Stimulated activated CD4-positive, alpha-beta T cell treated with anti-CD3 and anti-CD28 coated beads, Interleukin-4, amount 100 ng/mL, for 48 hours (primary cell): ENCODE measurements around the gene GBGT1.

Source experiments
- DNase-seq, 2 donors: peaks; one replicate each; pipeline ENCODE4 v3.0.0-alpha.2; 2020; ENCODE audit warnings: low read depth in 2 of 2

GBGT1 gene

DNA sequence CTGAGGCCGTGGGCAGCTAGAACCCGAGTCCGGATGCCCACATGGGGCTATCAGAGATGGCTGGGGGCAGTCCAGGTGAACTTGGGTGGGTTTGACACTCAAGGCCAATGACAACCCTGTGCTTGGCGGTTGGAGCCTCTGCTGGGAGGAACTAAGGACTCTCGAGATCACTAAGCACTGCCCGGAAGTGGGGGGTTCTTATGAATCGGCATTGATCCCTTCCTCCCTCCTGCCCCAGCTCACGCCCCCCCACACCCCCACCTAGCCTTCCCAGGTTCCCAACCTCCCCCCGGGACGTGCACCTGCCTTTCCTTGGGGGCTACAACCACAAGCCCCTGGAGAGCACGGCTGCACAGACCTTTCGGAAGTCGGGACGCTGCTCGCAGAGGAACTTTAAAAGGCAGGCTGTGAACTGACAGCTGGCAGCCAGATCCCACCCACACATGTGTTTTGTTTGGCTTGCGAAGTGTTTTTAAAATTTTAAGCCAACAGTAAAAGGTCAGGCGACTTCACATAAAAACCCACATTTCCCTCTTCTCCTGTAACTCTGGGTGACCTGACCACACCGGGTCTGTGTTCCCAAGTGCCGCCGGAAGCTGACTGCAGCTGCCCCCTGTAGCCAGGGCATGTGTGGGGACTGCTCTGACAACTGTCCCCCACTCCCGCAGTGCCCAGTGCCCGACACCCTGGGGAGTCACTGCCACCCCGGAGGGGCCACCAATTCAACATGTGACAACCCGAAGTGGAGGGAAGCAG lies 37.6 kb downstream of the GBGT1 start:
- no peak for DNase-seq

DNA sequence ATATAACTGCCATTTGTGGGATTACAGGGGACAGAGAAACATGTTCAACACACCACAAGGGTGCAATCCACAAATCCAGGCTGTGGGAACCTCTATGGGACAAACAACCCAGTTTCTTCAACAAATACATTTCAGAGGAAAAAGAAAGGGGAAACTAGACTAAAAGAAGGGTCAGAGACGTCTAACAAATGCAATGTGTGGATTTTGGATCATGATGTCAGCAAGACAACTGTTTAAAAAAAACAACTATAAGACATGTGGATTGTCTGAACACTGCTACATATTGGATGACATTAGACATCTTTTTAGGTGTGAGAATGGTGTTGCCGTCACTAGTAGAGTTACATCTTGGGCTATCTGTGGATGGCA lies 38.8 kb downstream of the GBGT1 start:
- DNase-seq, result no peak

DNA sequence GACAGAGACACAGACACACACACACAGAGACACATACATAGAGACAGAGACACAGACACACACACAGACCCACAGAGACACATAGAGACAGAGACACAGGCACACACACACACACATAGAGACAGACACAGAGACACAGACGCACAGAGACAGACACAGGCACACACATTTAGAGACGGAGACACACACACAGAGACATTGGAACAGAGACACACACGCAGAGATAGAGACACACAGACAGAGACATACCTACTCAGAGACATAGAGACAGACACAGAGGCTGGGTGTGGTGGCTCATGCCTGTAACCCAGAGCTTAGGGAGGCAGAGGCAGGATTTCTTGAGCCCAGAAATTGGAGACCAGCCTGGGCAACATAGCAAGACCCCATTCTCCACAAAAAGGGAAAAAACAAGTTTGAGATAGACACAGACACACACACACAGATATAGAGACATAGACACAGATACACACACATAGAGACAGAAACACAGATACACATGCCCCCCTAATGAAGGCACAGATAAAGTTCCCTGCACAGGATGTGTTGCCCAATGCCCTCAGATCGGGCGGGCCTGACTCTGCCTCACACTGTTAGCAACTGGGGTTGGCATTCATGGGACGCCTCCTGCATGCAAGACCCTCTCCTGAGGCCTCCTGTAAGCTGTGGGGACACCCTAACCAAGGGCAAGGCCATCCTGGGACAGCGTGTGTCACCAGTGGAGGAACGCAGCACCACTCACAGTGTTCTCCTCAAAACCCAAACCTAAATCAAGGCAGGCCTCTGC lies 39.4 kb downstream of the GBGT1 start:
- no peak for DNase-seq

DNA sequence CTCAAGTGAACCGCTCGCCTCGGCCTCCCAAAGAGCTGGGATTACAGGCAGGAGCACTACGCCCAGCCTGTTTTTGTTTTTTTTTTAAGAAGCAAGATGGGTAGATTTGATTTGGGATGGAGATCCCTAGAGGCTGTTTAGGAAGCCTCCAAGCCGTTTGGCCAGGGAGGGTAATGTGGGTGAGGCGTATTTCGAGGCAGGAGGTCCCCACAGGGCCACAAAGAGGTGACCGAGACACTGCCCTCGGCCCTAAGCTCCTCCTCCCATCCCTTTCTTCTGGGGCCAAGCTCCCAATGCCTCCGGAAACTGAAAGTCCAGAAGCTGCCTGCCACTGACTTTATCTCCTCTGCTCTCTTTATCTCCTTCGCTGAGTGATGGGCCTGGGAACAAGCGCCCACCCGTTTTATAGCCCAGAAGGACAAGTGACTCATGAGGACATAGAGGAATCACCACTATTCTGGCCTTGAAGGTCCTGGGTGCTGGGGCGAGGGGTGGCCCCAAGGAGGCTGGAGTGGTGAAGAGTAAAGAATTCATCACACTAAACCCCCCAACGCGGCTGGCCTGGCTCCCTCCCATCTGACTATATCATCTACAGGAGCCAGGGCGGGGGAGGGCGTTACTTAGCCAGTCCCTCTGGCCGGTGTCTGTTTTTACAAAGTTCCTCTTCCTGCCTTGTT lies 40.6 kb downstream of the GBGT1 start:
- DNase-seq, result no peak

DNA sequence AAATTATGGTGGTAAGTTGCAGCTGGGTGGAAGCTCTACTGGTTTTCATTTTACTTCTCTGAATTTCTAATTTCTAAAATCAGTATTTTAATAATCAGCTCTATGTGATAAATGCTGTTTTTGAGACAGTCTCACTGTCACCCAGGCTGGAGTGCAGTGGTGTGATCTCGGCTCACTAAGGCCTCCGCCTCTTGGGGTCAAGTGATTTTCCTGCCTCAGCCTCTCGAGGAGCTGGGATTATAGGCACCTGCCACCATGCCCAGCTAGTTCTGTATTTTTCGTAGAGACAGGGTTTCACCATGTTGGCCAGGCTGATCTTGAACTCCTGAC lies 41.1 kb downstream of the GBGT1 start:
- no peak for DNase-seq

DNA sequence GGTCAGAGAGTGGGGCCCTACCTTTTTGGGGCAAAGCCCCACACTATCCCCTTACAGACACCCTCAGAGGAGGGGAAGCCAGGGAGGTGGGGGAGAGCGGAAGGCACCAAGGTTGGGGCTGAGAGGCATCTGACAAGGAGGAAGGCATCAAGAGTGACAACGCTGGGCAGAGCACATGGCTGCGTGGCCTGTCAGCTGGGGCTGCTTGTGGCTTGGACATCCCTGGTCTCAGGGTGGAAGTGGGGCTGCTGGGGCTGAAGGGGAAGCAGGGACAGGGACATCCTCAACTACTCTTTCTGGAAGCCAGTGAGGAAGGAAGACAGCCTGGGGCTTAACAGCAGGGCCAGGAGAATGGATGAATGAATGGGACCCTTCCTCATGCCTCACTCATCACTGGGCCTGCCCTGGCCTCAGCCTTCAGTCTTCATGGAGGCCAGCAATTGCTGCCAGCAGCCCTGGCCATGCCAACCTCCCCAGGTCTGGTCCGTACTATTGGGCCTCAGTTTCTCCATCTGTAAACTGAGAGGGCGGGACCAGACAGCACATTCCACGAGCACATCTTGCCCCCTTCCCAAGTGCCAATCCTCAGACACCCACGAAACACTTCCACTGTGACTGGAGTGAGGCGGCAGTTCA lies 41.7 kb downstream of the GBGT1 start:
- no peak for DNase-seq

DNA sequence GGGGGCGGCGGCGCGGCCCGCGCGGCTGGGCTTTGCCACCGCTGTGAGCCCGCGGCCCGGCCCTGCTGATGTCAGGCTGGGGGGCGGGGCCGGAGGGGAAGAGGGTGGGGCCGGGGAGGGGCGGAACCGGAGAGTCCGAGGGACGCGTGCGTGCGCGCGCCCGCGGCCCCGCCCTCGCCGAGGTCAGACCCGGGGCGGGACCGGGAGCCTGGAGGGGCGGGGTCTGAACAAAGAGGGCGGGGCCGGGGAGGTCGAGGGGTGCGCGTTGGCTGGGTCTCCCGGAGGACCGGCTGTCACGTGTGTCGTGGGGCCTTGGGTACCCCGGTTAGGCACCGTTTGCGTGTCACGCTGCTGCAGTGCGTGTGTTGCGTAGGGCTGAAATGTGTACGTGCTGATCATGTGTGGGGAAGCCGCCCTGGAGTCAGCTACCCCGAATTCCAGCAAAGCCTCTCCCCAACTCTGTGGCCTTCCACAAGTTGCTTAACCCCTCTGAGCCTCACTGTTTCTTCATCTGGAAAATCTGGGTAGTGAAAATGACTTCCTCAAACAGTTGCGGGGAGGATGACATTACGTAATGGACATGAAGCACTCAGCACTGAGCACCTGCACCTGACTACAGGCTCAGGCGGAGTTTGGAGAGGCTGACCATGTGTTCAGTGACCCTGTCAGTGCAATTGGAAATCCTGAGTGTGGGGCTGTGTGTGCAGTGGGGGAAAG lies 42.4 kb downstream of the GBGT1 start, which contains the start of gene RALGDS:
Gene RALGDS, minus strand, starts transcription at position 43 of the 717 bp plus-strand sequence. CDS start 86 bp downstream, outside the sequence.
- DNase-seq, result peak; percentile 86 to 87

DNA sequence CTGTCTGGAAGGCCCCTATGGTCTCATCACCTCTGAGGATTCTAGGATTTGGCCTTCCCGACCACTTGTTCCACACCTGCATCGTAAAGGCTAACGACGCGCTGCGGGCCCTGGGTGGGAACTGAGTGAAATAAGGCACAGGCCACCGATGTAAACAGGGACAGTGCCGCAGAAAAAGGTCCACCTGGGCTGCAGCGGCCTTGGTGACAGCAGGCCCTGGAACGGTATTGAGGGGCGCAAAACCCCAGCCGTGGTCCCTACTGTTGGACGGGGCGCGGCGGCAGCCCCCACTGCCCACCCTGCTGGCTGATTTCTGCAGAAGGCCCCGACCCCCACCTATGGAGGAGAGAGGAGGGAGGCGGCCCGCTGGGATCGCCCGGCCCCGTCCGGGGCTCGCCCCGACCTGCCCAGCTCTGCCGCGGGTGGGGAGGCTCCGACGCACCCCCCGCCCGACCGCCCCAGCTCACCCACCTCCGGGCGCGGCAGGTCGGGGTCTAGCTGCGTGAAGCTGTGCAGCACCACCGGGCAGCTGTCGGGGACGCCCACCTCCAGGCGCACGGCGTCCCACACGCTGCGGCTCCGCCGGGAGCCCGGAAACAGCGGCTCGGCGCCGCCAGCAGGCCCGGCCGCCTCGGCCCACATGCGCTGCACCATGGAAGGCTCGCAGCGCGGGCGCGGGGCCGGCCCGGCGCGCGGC lies 43.1 kb downstream of the GBGT1 start:
- DNase-seq, result no peak

DNA sequence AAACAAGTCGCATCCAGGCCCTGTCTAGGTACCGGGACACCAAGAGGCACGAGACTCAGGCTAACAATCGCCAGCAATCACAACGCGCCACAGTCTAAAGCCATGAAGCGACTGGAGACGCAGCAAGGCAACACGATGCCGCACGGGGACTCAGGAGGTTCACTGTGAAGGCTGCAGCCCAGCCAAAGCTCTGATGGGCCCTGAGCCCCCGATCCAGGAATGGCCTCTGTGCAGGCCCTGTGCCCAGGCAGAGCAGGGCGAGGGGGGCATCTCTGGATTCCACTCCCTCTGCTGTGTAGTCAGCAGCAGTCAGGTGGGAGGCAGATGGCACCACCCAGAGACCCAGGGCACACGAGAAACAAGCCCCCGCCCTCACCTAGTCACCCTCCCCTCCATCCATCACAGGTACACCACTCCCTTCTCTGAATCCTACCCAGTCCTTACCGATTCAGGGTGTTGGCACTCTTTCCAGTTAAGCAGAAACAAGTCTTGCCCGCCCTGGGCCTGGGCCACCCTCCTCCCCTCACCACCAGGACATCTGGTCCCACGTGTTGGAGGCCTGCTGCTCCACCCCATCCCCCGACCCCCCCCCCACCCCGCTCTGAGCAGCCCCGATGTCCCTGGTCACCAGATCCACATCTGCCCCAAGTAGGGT lies 43.7 kb downstream of the GBGT1 start:
- no peak for DNase-seq

DNA sequence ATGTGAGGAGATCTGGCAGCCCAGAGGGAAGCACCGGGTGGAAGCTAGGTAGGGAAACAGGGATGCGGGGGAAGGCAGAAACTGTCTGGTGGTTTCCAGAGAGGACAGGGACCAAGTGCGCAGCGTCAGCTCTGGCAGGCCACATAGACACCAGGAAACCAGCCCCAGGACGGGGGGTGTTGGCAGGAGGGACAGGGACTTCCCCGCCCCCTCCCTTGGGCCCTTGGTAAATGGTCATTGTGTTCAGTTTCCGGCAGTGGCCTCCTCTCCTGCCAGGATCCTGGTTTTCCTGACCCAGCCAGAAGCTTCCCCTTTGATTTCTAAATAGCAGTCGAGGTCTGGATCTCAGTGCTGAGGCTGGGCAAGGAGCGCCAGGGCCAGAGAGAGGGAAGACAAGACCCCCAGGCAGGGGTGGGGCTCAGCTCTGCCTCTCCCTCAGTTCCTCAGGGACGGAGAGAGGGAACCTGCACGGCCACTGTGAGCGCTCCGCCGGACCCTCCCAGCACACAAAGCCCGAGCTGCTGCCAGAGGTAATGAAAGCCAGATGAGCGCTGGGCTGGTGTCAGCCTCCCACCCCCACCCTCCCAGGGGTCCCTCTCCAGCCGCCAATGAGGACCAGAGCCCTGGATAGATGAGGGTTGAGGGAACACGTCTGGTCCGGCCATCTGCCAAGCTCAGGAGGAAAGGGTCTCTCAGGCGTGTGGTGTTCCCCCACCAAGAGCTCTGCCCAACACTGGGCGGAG lies 44.4 kb downstream of the GBGT1 start:
- no peak for DNase-seq

DNA sequence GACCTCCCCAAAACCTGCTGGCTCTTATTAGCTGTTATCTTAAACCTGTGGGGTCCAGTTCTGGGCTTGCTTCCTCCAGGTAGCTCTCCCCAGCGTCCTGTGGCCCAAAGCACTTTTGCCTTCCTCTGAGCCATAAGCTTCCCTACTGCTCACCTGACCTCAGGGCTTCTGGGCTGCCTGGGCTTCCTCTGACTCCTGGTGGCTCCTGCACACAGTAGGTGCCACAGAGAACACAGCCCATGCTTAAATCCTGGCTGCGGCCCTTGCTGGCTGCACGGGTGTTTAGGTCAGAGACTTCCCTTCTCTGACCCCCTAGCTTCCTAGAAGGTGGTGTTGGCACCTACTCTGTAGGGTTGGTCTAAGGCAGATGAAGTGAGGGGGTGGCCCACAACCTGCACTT lies 45.1 kb downstream of the GBGT1 start:
- DNase-seq, result no peak

DNA sequence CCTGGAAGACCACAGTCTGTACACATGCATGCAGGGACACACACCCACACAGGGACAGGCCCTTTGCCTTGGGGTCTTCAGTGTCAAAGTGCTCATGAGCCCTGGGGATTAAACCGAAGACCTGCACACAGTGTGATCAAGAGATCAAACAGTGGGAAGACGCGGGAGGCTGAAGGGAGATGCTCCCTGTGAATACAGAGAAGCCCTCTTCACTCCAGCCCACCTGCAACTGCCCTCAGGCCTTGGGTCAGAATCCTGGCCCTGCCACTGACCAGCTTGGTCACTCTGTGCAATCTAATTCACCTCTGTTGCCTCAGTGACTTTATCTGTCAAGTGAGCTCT lies 45.6 kb downstream of the GBGT1 start:
- DNase-seq, result no peak

DNA sequence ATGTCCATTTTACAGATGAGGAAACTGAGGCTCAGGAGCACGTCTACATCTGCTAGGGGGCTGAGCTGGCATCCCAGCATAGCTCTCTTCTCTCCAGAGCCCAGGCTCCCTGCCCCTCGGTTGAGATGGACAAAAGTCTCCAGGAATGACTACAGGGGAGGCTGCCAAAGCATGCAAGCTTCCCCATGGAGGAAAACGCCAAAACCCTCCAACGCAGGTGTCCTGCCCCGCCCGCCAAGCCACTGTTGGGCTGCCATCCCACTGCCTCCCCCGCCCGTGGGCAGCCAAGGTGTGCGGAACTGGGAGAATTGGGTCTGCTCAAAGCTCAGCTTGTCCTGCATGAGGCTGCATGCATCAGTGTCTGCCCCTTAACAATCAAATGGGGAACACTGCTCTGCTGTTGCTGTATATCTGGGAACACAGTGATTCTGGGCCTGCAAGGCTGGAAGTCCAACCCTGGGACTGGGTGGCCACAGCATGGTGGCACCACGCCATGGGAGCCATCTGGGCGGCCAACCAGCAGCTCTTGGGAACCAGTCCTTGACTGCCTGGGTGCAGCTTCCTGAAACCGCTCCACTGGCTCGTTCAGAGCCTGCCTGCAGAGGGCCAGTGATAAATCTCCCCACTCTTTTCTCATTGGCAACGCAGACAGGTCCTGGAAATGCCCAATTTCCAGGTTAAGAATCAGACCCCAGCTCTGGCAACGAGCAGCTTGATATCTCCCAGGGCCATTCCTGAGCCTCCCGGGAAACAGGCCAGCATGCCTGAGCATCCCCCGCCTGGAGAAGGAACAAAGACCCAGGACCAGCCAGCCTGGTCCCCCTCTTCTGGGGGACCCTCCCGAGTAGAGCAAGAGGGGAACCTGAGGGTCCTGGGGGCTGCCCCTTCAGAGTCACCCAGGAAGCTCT lies 46.2 kb downstream of the GBGT1 start:
- DNase-seq, result no peak

DNA sequence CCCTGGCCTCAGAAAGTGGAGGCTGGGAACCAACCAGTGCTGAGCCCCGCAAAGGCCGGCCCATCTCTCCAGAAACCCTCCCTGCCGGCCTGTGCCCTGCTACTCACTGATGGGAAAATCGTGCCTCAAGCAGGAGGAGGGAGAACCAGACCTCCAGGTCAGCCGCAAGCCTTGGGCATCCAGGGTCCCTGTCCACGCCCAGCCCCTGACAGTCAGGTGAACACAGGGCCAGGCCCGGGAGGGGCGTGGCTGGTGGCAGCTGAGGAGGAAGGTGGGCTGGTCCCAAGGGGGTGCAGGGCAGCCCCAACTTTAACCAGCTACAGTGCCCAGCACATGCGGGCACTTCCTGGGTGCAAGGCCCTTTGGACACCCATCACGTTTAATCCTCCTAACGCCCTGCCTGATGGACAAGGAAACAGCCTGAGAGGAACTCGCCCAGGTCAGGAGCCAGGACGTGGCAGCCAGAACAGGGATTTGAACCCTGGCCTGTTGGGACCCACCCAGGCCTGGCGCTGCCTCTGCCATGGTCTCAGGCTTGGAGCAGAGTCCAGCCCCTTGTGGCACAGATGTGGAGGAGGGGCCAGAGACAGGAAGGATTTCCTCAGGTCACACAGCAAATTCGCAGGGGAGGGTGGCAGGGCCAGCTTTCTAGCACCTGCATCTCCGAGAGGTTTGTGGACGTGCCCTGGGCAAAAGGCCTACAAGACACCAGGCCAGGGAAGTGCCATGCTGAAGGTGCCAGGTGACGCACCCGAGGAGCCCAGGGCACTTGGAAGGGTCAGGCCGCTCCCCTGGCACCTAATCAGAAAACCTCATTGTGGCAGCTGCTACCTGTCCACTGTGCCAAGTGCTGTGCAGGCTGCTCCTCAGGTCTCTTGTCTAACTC lies 47.1 kb downstream of the GBGT1 start:
- no peak for DNase-seq

DNA sequence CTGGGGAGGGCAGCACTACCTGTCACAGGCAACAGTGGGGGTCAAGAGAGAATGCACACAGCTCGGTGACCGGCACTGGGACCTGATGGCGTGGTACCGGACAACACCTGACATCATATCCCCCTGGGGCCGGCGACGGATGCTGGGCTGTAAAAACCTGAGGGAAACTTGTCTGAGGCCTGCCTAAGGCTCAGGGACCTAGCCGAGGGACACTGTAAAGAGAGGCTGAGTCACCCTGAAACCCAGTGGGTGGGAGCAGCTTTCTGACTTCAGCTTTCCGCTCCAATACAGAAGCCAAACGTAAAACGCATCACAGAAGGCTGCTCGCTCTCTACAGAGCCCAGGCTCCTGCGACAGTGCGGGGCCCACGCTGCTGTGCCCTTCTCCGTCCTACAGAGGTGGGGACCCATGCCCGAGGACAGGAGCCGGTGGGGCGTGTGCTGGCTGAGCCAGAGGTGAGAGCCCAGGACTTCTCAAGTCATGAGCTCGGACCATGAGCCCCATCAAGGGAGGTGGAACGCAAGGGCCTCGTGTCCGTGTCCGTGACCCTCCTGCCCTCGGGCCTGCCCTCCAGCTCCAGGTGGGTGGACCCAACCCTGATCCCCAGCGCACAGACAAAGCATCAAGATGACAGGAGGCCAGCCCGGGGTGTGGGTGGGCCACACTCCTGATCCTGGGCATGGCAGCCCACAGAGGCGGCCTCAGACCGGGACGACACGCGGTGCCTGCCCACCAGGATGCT lies 47.9 kb downstream of the GBGT1 start:
- peak; percentile 58 to 73 for DNase-seq

DNA sequence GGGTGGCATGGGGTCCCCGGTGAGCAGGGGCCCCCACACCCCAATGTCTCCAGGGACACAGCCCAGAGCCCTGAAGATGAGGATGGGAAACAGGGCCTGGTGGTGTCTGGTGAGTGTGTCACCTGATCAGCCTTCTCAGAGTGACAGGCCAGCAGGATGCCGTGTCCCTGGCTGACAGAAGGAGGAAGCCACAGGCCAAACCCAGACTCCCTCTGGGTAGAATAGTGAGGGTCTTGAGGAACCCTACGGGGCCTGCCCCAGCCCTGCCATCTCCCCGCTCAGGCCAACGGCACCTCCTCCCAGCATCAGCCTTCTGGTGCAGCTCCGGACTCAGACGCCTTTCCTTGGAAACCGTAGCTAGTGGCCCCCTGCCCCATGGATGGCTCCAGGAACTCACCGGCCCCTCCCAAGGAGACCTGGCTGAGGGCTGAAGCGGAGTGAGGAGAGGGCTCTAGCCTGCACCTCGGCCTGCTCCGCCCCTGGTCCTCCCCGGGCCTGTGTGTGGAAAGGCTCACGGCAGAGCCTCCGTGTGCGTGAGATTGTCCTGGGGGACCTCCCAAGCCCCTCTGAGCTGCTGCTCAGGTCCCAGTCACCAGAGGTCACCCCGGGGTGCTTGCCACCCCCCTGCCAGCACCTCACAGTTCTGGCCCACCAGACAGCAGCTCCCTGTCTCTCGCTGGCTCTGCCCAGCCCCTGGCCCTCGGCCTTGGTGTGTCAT lies 48.7 kb downstream of the GBGT1 start:
- DNase-seq, result no peak
